ENCODE results near the gene DUS2. TPM values are rescaled to one million over a fixed set of nuclear protein-coding genes. Genes with fewer than 3 reads are reported as not detected.

Gene DUS2
- total and polyA plus RNA-seq, 9 of the 15 experiments (the other 6 are each of a cell fraction or from before 2014, with no cell fraction given), result 5.8 to 22.5 (median 20.6) TPM

GRCh38 chr16:68085259-68086071, 62.4 kb downstream of the DUS2 start, which contains the start of gene NFATC3 (continued):
- TF ChIP-seq ZBTB33 (CRISPR knock-in tag; IDR thresholded peaks at IDR 0.05) (0 out of 2 replicates have a peak, but pooled peaks have one; percentile 41), TAL1 (IDR thresholded peaks at IDR 0.05) (no peak), ZNF175 (CRISPR knock-in tag; IDR thresholded peaks at IDR 0.05; ENCODE audit: low read depth) (no peak), PTTG1 (tag; IDR thresholded peaks at IDR 0.05; ENCODE audit: low read depth) (no peak), NBN (IDR thresholded peaks at IDR 0.05; ENCODE audit: low read depth) (no peak), E2F1 (CRISPR knock-in tag; IDR thresholded peaks at IDR 0.05) (peak; percentile 27; the same call in 1 of the 2 replicates), POLR3G (IDR thresholded peaks at IDR 0.05; ENCODE audit: extremely low read depth, insufficient read length, insufficient replicate concordance) (no peak), ZNF592 (IDR thresholded peaks at IDR 0.05) (no peak), ZBTB34 (CRISPR knock-in tag; IDR thresholded peaks at IDR 0.05) (peak; percentile 92), POU5F1 (IDR thresholded peaks at IDR 0.05; ENCODE audit: borderline replicate concordance, low read depth, low read length, partially characterized antibody) (no peak), BHLHE40 (IDR thresholded peaks at IDR 0.05; ENCODE audit: low read length) (no peak), ZNF23 (CRISPR knock-in tag; IDR thresholded peaks at IDR 0.05) (no peak), DACH1 (IDR thresholded peaks at IDR 0.05; ENCODE audit: partially characterized antibody) (no peak), SREBF1 (IDR thresholded peaks at IDR 0.05; ENCODE audit: borderline replicate concordance, low read depth, low read length) (no peak), ZBTB17 (CRISPR knock-in tag; IDR thresholded peaks at IDR 0.05) (no peak; the same call in 1 of the 2 replicates), TBL1XR1 (IDR thresholded peaks at IDR 0.05; ENCODE audit: low read length in 2 of 2) (no peak), RBM34 (IDR thresholded peaks at IDR 0.05; ENCODE audit: borderline replicate concordance, insufficient read depth, low read length) (no peak), ZNF507 (tag; conservative IDR thresholded peaks at IDR 0.05) (no peak), TAF1 (IDR thresholded peaks at IDR 0.05; ENCODE audit: control insufficient read depth, extremely low read depth, insufficient read depth, low read length, severe bottlenecking) (peak; percentile 96)
